Left kidney (tissue), 8 donors: ENCODE results near the gene OR10G8. TPM values are rescaled to one million over a fixed set of nuclear protein-coding genes. Genes with fewer than 3 reads are reported as not detected.
"Not testable (repeated sequence)": the region's sequence is repeated elsewhere in the genome, so short reads cannot be mapped to it uniquely, and the experiment has no call there.

Source experiments
- DNase-seq: peaks from one replicate; pipeline ENCODE4 v3.0.0-alpha.2; 2013
- long read RNA-seq, 8 donors: transcript quantifications; one replicate each; lab custom pipeline, GENCODE V29; 2026
- polyA plus RNA-seq: library from polyadenylated mRNA; unstranded; fragments of 120-200 nt; gene quantifications from one replicate; pipeline ENCODE4 v1.2.1, GENCODE V29; 2013; ENCODE audit not compliant: insufficient read length

Gene OR10G8
- not detected for polyA plus RNA-seq
- long read RNA-seq, donor 1, result 0 reads
- long read RNA-seq, donor 2, result 0 reads
- long read RNA-seq, donor 3, result 0 reads
- long read RNA-seq, donor 4, result 0 reads
- long read RNA-seq, donor 5, result 0 reads
- long read RNA-seq, donor 6, result 0 reads
- long read RNA-seq, donor 7, result 0 reads
- long read RNA-seq, donor 8, result 0 reads

GRCh38 chr11:124026498-124026897, at the start of gene OR10G8:
OR10G8 (plus strand) TSS chr11:124026798; CDS start chr11:124029623, 2,825 bp downstream.
- DNase-seq, result no peak

- no peak for DNase-seq
Measured at GRCh38 chr11:123977731-123978347, 48.8 kb upstream of the OR10G8 start, which contains the start of gene OR10S1. OR10S1 (minus strand) TSS chr11:123977781; CDS start chr11:123977664, 117 bp downstream.

GRCh38 chr11:123979311-123979710, 47.3 kb upstream of the OR10G8 start:
- DNase-seq, result no peak

GRCh38 chr11:123995119-123995518, 31.5 kb upstream of the OR10G8 start, which contains the start of gene OR10G6:
OR10G6 (minus strand) TSS chr11:123995161; CDS start chr11:123995161, 0 bp downstream.
- no peak for DNase-seq

GRCh38 chr11:124012697-124013096, 13.9 kb upstream of the OR10G8 start, which contains the start of gene OR10G4:
OR10G4 (plus strand) TSS chr11:124012997; CDS start chr11:124015575, 2,578 bp downstream.
- DNase-seq, result no peak

GRCh38 chr11:124015837-124016236, 10.8 kb upstream of the OR10G8 start:
- DNase-seq, result not testable (repeated sequence)

- no peak for DNase-seq
Measured at GRCh38 chr11:124036666-124037065, 10.1 kb downstream of the OR10G8 start.

GRCh38 chr11:124039557-124039956, 13.0 kb downstream of the OR10G8 start:
- no peak for DNase-seq

GRCh38 chr11:124041254-124041653, 14.7 kb downstream of the OR10G8 start, which contains the start of gene OR10G7:
OR10G7 (minus strand) TSS chr11:124041325; CDS start chr11:124039001, 2,324 bp downstream.
- no peak for DNase-seq

GRCh38 chr11:124043420-124043819, 16.8 kb downstream of the OR10G8 start:
- no peak for DNase-seq

- no peak for DNase-seq
Measured at GRCh38 chr11:124050748-124051147, 24.1 kb downstream of the OR10G8 start.

GRCh38 chr11:124052966-124053365, 26.4 kb downstream of the OR10G8 start:
- no peak for DNase-seq

- DNase-seq, result no peak
Measured at GRCh38 chr11:124068601-124069110, 42.1 kb downstream of the OR10G8 start.

GRCh38 chr11:124069429-124070401, 43.1 kb downstream of the OR10G8 start:
- DNase-seq, result peak; percentile 26

- DNase-seq, result peak; percentile 74
Measured at GRCh38 chr11:124070915-124071622, 44.5 kb downstream of the OR10G8 start.

- DNase-seq, result no peak
Measured at GRCh38 chr11:124071623-124071948, 45.0 kb downstream of the OR10G8 start.

GRCh38 chr11:124072147-124072546, 45.5 kb downstream of the OR10G8 start:
- DNase-seq, result no peak

- DNase-seq, result no peak
Measured at GRCh38 chr11:124074554-124074953, 48.0 kb downstream of the OR10G8 start.

- no peak for DNase-seq
Measured at GRCh38 chr11:124075492-124075840, 48.9 kb downstream of the OR10G8 start.

GRCh38 chr11:124075841-124076651, 49.4 kb downstream of the OR10G8 start:
- DNase-seq, result peak; percentile 22

GRCh38 chr11:124077266-124077665, 50.7 kb downstream of the OR10G8 start:
- no peak for DNase-seq
